HG02973 (cell line): ENCODE measurements around the gene LYRM2.
A peak's percentile ranks its signal among the peaks of the same experiment; 100 is the strongest.

ENCODE experiments used
- ATAC-seq: cut with Tn5 transposase; IDR thresholded peaks from one replicate; pipeline ENCODE4 v1.9.1; 2021; ENCODE audit warnings: moderate library complexity; ENCODE audit not compliant: unreplicated experiment

The LYRM2 gene, protein sequence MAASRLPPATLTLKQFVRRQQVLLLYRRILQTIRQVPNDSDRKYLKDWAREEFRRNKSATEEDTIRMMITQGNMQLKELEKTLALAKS

GRCh38 chr6:89638320-89639195, at the start of gene LYRM2:
TSS of gene LYRM2 (minus strand) at chr6:89638747. CDS start at chr6:89638716, 31 bp downstream.
- ATAC-seq, result peak; percentile 97

- ATAC-seq, result no peak
Observed at GRCh38 chr6:89688328-89688727, 49.8 kb upstream of the LYRM2 start.

DNA sequence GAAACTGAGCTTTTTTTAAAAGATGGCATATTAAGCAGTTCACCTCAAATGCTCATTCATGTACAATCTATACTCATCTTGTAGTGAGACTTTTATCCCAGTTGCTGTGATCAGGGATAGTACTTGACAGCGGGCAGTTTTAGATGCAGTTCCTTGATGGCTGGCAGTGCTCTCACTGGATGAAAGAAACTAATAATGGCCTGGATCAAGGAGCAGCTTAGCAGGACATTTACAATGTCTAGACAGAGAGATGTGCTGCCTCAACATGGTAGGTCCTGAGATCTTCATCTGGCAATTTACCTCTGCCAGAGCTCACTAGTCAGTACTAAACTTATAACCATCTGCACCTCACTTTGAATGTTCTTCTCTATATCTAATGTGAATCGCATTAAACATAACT, 46.8 kb upstream of the LYRM2 start:
- no peak for ATAC-seq

- ATAC-seq, result no peak
Observed at GRCh38 chr6:89682991-89683390, 44.4 kb upstream of the LYRM2 start.

GRCh38 chr6:89681983-89682564, 43.5 kb upstream of the LYRM2 start:
- ATAC-seq, result no peak

DNA sequence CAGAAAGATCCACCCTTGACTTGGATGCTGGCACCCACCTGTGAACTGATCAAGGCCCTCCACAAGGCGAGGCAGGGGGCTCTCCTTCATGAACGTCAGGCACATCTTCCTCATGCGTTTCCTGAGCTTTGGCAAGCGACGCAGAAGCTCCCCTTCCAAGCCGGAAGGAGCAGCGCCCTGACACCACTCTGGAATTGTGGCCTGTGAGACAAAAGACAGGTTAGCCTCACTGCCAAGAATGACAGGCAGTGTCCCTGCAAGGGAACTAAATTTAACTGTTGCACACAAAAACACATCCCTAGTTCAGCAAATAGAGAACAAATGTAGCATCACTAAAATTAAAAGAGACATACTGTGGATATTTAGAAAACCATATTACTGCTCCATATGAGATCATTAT, 42.0 kb upstream of the LYRM2 start:
- no peak for ATAC-seq

- no peak for ATAC-seq
Observed at GRCh38 chr6:89680150-89680549, 41.6 kb upstream of the LYRM2 start.

DNA sequence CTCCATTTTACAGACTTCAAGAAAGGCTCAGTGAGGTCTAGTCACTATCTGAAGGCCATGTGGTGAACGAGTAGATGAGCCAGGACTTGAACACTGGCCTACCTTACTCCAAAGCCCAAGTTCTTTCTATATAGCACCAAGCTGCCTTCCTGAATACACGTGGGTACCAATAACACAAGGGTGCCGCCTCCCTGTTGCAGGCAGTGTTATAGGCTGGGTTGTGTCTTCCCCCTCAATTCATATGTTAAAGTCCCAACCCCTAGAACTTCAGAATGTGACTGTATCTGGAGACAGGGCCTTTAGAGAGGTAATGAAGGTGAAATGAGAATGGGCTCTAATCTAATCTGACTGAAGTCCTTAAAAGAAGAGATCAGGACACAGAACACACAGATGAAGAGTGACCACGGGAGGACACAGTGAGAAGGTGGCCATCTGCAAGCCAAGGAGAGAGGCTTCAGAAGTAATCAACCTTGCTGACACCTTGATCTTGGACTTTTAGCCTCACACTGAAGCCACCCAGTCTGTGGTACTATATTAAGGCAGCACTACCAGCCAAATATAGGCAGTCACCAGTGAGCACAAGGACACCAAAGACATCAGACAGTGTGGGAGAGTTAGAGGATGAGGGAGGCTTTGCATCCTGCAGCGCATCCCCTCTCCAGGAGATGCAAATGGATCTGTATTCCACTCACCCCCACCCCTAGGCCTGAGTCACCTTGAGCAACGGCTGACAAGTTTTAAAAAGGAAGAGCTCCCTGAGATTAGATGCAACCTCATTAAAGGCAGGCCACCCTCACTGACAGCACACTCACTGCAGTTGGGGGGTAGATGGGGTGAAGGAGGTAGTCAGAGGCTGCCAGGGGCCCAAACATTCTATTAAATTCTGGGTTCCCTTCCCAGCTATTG, 40.9 kb upstream of the LYRM2 start:
- ATAC-seq, result no peak

- ATAC-seq, result no peak
Observed at GRCh38 chr6:89678531-89678930, 40.0 kb upstream of the LYRM2 start.

DNA sequence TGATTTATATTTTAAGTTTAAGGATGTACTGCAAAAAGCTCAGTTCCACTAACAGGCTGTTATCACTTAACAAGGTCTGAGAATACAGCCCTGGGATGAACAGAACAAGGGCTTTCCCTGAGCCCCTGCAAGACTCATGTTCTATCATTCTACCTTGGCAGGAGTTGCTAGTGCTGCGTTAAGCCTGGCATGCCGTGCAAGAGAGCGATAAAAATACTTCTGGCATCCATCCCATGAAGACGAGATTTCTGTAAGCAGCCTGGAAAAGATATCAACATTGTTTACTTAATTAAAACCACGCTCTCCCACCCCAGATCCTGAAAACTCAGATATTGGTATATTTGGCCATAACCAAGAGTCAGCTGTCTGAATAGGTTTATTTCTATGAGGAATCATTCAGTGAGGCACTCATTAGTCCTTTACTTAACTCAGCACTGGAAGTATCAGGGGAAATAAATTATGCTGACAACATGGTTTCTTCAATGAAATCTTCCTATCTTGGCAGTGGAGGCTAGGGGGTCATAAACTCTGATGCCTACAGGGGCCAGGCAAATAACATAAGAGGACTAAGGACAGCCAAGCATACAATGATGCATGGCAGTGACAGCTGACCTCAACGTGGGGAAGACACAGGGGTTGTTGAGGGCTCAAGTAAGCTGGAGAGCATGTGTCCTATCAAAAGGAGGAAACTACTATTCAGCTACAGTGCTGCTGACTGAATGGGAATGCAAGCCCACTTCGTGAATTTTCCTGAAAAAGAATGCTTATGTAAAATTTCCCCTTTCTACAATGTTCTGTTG, 37.6 kb upstream of the LYRM2 start:
- no peak for ATAC-seq

- ATAC-seq, result no peak
Observed at GRCh38 chr6:89670935-89671565, 32.5 kb upstream of the LYRM2 start.

DNA sequence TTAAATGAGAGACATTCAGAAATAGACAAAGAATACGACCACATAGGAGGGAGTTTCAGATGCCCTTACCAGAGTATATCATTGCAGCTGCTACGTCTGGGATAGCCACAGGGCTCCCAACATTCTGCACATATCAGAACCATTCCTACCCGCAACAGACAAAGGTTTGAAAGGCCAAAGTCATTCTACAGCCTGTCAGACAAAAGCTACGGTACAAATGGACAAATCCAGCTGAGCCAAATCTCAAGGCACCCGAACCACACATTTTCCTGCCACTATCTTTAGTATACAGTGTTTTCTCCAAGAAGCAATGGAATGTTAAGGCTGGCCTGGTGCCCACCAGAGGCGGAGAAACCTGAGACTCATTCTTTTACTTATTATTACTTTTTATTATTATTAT, 30.5 kb upstream of the LYRM2 start:
- ATAC-seq, result no peak

GRCh38 chr6:89667872-89668556, 29.5 kb upstream of the LYRM2 start:
- no peak for ATAC-seq

DNA sequence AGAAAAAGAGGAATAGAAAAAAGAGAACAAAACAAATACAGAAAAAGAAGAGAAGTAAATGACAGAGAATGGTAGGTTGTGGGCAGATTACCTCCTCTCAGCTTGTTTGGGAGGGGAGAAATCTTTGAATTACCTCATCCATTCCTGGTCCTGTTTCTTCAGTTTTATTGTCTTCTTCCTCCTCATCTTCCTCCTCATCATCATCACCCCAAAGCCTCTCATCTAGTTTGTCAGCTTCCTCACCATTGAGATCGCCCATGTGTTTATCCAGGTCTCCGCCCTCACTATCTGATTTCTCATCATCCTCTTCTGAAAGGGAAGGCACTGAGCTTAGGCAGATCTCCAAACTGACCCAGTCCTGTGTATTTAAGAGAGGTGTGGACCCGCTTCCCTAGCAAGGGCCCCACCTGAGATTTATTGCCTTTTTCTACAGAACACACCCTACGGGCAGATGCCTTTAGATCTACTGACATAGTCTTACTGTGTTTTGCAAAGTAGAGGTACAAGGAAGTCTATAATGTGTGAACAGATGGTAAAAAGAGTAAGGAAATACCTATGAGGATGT, 24.2 kb upstream of the LYRM2 start:
- no peak for ATAC-seq

DNA sequence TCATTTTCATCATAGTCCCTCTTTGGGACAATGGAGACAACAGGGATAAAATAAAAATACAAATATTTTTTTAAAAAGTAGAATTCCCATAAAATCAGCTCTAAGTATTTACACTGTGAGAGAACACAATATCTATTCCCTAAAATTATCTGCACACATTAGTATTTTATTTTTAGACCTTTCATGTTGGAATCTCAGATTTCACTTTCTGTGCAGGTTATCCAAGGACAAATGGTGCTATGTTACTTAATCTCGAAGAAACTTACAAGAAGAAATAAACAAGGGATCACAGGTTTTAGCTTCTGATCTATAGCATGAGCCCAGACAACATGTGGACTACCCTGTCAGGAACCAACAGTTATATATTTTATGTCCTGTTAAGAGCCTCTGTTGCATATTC, 23.0 kb upstream of the LYRM2 start:
- ATAC-seq, result no peak

DNA sequence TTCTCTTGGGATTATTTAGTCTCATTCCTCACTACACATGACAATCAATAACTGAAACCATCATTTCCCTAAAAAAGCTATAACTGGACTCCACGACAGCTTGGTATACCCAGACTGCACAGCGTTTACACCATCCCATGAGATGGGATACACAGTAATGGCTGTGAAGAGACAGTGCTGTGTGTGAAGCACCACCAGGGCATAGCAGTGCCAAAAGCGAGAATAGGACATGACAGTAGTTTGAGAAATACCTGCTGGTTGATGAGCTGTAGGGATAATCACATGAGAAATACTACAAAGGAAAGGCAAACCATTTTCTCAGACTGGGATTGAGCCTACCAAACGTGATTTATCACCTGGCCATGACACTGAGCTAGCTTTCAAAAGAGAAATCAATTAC, 22.4 kb upstream of the LYRM2 start:
- ATAC-seq, result no peak

GRCh38 chr6:89657445-89658158, 19.1 kb upstream of the LYRM2 start:
- ATAC-seq, result no peak

- ATAC-seq, result no peak
Observed at GRCh38 chr6:89655122-89655521, 16.6 kb upstream of the LYRM2 start.
